K562 (cell line): ENCODE data around the gene INPP5D. TPM values are rescaled to one million over a fixed set of nuclear protein-coding genes. Genes with fewer than 3 reads are reported as not detected.

ENCODE experiments used
- BACH1 ChIP-seq: fragments of 200-800 bp; sonication (Bioruptor generic); IDR thresholded peaks from 2 replicates; pipeline ENCODE4 v1.6.1; 2016; ENCODE audit warnings: missing genetic modification characterization, missing compliant biosample characterization
- BMI1 ChIP-seq: fragments of 150-350 bp; IDR thresholded peaks from 2 replicates; pipeline ENCODE4 v1.6.1; 2014; ENCODE audit warnings: low read length
- CHD4 ChIP-seq: fragments of 200-600 bp; sonication (generic); IDR thresholded peaks from 3 replicates; pipeline ENCODE4 v1.6.1; 2012; ENCODE audit warnings: low read depth, mild to moderate bottlenecking, mixed read lengths, low read length, inconsistent platforms; ENCODE audit not compliant: insufficient read depth, insufficient replicate concordance, poor library complexity, severe bottlenecking
- ELK3 ChIP-seq: fragments of 450-650 bp; formaldehyde crosslinking; IDR thresholded peaks from 2 replicates; pipeline ENCODE4 v1.4.0; 2020; ENCODE audit warnings: mild to moderate bottlenecking
- FIP1L1 ChIP-seq: fragments of 200-400 bp; formaldehyde crosslinking; IDR thresholded peaks from 2 replicates; pipeline ENCODE4 v1.6.1; 2018; ENCODE audit warnings: mild to moderate bottlenecking, low read depth, low read length; ENCODE audit not compliant: poor library complexity, severe bottlenecking
- GTF2E2 ChIP-seq: fragments of 200-800 bp; sonication (Bioruptor generic); IDR thresholded peaks from 2 replicates; pipeline ENCODE4 v1.6.1; 2016; ENCODE audit warnings: missing genetic modification characterization, missing compliant biosample characterization
- HEY1 ChIP-seq: fragments of 250-450 bp; sonication (Bioruptor Pico); IDR thresholded peaks from 2 replicates; pipeline ENCODE4 v1.5.0; 2020; ENCODE audit warnings: mild to moderate bottlenecking, moderate library complexity, borderline replicate concordance
- L3MBTL2 ChIP-seq: fragments of 450-650 bp; IDR thresholded peaks from 2 replicates; pipeline ENCODE4 v1.6.1; 2016; ENCODE audit warnings: mild to moderate bottlenecking, moderate library complexity
- MAFG ChIP-seq: fragments of 450-650 bp; conservative IDR thresholded peaks from 2 replicates; pipeline ENCODE4 v1.6.1; 2016; ENCODE audit warnings: missing genetic modification characterization, missing compliant biosample characterization
- NR2C2 ChIP-seq, 2 experiments: fragments of 200-800 bp in 1 of 2; sonication (Bioruptor generic) in 1 of 2; sonication (generic) in 1 of 2; formaldehyde crosslinking in 1 of 2; IDR thresholded peaks; 2 replicates each; pipeline versions ENCODE4 v1.6.1 to v1.8.0; 2016 to 2022; ENCODE audit warnings: mild to moderate bottlenecking in 1 of 2, missing compliant biosample characterization in 1 of 2, missing genetic modification characterization in 1 of 2, missing genetic modification reagents in 1 of 2
- PHF8 ChIP-seq: fragments of 200-600 bp; sonication (generic); IDR thresholded peaks from 2 replicates; pipeline ENCODE4 v1.6.1; 2012; ENCODE audit warnings: mixed run types, mild to moderate bottlenecking, inconsistent platforms, low read length, moderate library complexity, borderline replicate concordance
- POLR2A ChIP-seq: fragments of 450-650 bp; conservative IDR thresholded peaks from 2 replicates; pipeline ENCODE4 v1.6.1; 2016
- PREB ChIP-seq: sonication (generic); formaldehyde crosslinking; IDR thresholded peaks from 2 replicates; pipeline ENCODE4 v1.8.1; 2023; ENCODE audit warnings: mild to moderate bottlenecking, missing genetic modification reagents
- RFX7 ChIP-seq: fragments of 250-450 bp; sonication (Bioruptor Pico); IDR thresholded peaks from 2 replicates; pipeline ENCODE4 v1.5.1; 2021; ENCODE audit warnings: mild to moderate bottlenecking
- TEAD4 ChIP-seq, 2 experiments: sonication (generic) in 1 of 2; formaldehyde crosslinking in 1 of 2; IDR thresholded peaks; 2 replicates each; pipeline versions ENCODE4 v1.6.1 to v1.8.0; 2012 to 2022; ENCODE audit warnings: borderline replicate concordance in 1 of 2, inconsistent platforms in 1 of 2, low read length in 1 of 2, mild to moderate bottlenecking in 1 of 2, missing genetic modification reagents in 1 of 2
- TOE1 ChIP-seq, 2 experiments: fragments of 450-650 bp in 1 of 2; sonication (generic) in 1 of 2; formaldehyde crosslinking in 1 of 2; IDR thresholded peaks; 2 replicates each; pipeline versions ENCODE4 v1.7.1 to v1.8.0; 2016 to 2022; ENCODE audit warnings: borderline replicate concordance in 2 of 2, mild to moderate bottlenecking in 2 of 2, antibody characterized with exemption in 1 of 2, inconsistent platforms in 1 of 2, low read depth in 1 of 2, missing genetic modification reagents in 1 of 2, moderate library complexity in 1 of 2
- ZNF217 ChIP-seq: sonication (generic); formaldehyde crosslinking; IDR thresholded peaks from 2 replicates; pipeline ENCODE4 v1.8.0; 2022; ENCODE audit warnings: mild to moderate bottlenecking, missing genetic modification reagents
- ZNF395 ChIP-seq: fragments of 200-800 bp; sonication (Bioruptor generic); IDR thresholded peaks from 2 replicates; pipeline ENCODE4 v1.6.1; 2017; ENCODE audit warnings: missing genetic modification characterization, missing compliant biosample characterization
- ZNF75A ChIP-seq: fragments of 450-650 bp; formaldehyde crosslinking; IDR thresholded peaks from 2 replicates; pipeline ENCODE4 v1.4.0; 2020; ENCODE audit warnings: mild to moderate bottlenecking
- polyA plus RNA-seq, 8 experiments: library from polyadenylated mRNA; depleted of rRNA in 4 of 8; stranded (reverse) in 5 of 8; unstranded in 3 of 8; fragments of >200 nt; fragmentation: Nextera tagmentation in 2 of 8; fragmentation: Illumina TruSeq in 1 of 8; extraction: Ambion mirVana in 2 of 8; extraction: Trizol in 1 of 8; gene quantifications; 2 replicates each; pipeline versions ENCODE4 v1.2.1 to v1.2.3, GENCODE V29; 2011 to 2014; ENCODE audit warnings: inconsistent platforms in 1 of 8, missing spikeins in 1 of 8
- total RNA-seq, 7 experiments: library from RNA; depleted of rRNA in 6 of 7; stranded (reverse); fragments of >200 nt in 6 of 7; fragmentation: Illumina TruSeq in 2 of 7; extraction: Trizol in 2 of 7; gene quantifications; 2 replicates each; pipeline versions ENCODE4 v1.2.1 to v1.2.3, GENCODE V29; 2011 to 2021; ENCODE audit warnings: low replicate concordance in 1 of 7
- TF ChIP-seq, protein P1 (sequence below): fragments of 450-650 bp; conservative IDR thresholded peaks from 2 replicates; pipeline ENCODE4 v1.6.1; 2016; ENCODE audit warnings: missing genetic modification characterization, low read depth, mild to moderate bottlenecking, control low read depth, missing compliant biosample characterization

INPP5D gene
- total and polyA plus RNA-seq, 9 of the 15 experiments (the other 6 are each of a cell fraction or from before 2014, with no cell fraction given) = 0.55 to 6.2 (median 2.2) TPM

GRCh38 chr2:233179848-233180366, 119.8 kb downstream of the INPP5D start (continued):
- no peak for TF ChIP-seq TEAD4 (IDR thresholded peaks at IDR 0.05; ENCODE audit: low read length)
- TF ChIP-seq TEAD4 (CRISPR knock-in tag; IDR thresholded peaks at IDR 0.05; ENCODE audit: borderline replicate concordance) = no peak
- TF ChIP-seq BACH1 (tag) = no peak
- no peak for TF ChIP-seq RFX7 (CRISPR knock-in tag)
- no peak for TF ChIP-seq GTF2E2 (tag)
- no peak for TF ChIP-seq CHD4
- TF ChIP-seq, protein P1, sequence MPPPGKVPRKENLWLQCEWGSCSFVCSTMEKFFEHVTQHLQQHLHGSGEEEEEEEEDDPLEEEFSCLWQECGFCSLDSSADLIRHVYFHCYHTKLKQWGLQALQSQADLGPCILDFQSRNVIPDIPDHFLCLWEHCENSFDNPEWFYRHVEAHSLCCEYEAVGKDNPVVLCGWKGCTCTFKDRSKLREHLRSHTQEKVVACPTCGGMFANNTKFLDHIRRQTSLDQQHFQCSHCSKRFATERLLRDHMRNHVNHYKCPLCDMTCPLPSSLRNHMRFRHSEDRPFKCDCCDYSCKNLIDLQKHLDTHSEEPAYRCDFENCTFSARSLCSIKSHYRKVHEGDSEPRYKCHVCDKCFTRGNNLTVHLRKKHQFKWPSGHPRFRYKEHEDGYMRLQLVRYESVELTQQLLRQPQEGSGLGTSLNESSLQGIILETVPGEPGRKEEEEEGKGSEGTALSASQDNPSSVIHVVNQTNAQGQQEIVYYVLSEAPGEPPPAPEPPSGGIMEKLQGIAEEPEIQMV (tag) = no peak
- TF ChIP-seq BMI1 = no peak
- TF ChIP-seq ZNF75A (CRISPR knock-in tag) = no peak
- peak; percentile 97 for TF ChIP-seq TOE1 (IDR thresholded peaks at IDR 0.05; ENCODE audit: borderline replicate concordance)
- no peak for TF ChIP-seq TOE1 (CRISPR knock-in tag; IDR thresholded peaks at IDR 0.05; ENCODE audit: borderline replicate concordance, low read depth)
- TF ChIP-seq ELK3 (CRISPR knock-in tag) = no peak
- TF ChIP-seq ZNF217 (CRISPR knock-in tag) = no peak
- TF ChIP-seq POLR2A = peak; percentile 42; the same call in 1 of the 2 replicates
- TF ChIP-seq ZNF395 (CRISPR knock-in tag) = no peak
- no peak for TF ChIP-seq PREB (CRISPR knock-in tag)
- TF ChIP-seq NR2C2 (CRISPR knock-in tag; IDR thresholded peaks at IDR 0.05) = no peak
- 0 out of 2 replicates have a peak, but pooled peaks have one; percentile 0 for TF ChIP-seq NR2C2 (tag; IDR thresholded peaks at IDR 0.05)
- no peak for TF ChIP-seq MAFG (tag)
- no peak for TF ChIP-seq FIP1L1
- TF ChIP-seq PHF8 = peak; percentile 28; the same call in 1 of the 2 replicates
- peak; percentile 83 for TF ChIP-seq L3MBTL2
- no peak for TF ChIP-seq HEY1 (CRISPR knock-in tag)
